Measurements from ENCODE around the gene COX6B2.

The COX6B2 gene

DNA sequence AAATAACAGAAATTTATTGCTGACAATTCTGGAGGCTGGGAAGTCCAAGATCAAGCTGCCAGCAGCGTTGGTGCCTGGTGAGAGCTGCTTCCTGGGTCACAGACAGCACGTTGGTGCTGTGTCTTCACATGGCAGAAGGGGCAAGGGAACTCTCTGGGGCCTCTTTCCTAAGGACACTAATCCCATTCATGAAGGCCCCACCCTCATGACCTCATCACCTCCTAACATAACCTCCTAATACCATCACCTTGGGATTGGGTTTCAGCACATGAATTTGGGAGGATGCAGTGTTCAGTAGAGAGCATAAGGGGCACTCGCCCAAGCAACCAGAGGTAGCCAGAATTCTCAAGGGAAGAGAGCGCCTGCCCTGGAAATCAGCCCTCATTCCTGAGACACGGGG lies 45.1 kb downstream of the COX6B2 start:
- no peak for DNase-seq

DNA sequence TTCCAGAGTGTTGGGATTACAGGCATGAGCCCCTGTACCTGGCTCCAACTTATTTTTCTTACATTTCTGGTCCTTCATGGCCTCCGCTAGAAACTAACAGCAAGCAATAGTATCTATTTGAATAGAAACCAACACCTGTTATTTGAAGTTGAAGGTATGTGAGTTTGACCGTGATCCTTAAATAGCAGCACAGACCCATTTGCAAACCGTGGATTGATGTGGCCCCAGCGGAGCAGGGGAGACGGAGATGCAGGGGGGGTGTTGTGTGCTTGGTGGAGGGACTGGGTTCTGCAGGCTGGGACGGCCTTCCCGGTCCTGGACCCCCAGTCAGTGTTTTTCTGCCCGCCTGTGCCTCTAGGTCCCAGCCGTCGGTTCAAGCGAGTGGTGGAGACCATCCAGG lies 46.2 kb downstream of the COX6B2 start:
- DNase-seq = no peak

DNA sequence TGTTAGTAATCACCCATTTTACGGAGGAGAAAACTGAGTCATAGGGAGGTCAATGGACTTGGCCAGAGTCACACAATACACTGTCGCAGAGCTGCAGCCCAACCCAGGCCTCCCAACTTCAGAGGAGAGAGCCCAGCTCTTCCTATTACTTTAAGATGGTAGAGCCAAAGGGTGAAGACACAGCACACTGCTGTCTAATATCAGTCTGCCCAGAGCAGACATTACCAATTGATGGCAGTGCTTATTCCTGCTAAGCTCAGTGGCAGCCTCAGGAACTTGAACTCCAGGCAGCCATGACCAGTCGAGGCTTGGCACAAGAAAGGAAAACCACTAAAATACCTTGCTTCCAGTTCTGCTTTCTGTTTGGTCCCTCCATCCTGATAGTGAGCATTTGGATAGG lies 47.8 kb downstream of the COX6B2 start:
- no peak for DNase-seq

DNA sequence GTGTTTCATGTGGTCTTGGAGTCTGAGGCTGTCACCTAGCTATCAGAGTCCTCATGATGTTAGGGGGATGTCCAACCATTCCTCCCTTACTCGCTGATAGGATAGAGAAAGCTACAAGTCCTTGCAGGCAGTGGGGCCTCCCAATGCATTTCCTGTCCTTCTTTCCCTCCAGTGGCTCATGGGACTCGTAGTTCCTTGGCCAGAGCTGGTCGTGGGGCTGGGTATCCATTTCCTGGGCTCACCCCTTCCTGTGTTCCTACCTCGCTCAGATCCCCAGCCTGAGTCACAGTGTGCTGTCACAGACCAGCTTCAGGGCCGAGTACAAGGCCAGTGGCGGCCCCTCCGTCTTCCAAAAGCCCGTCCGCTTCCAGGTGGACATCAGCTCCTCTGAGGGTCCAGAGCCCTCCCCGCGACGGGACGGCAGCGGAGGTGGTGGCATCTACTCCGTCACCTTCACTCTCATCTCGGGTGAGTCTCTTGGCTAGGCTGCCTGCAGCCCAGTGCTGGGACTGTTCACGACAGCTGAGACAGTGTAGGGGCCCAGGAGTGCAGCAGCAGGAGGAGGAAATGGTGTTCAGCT lies 48.4 kb downstream of the COX6B2 start:
- DNase-seq = no peak

DNA sequence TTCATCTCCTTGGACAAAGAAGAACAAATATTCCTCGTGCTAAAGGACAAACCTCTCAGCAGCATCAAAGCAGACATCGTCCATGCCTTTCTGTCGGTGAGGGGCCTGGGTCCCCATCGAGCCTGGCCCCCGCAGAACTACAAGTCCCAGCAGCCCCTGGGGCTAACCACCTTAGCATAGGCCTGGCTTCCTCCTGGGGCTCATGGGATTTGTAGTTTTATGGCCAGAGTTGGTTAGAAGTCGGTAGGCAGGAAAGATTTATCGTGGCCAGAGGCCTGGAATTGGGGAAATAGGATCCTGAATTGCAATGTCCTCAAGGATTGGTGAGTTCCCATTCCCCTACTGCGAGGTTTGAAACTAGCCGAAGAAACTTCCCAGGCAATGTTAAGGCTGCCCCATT lies 49.0 kb downstream of the COX6B2 start:
- DNase-seq = no peak

DNA sequence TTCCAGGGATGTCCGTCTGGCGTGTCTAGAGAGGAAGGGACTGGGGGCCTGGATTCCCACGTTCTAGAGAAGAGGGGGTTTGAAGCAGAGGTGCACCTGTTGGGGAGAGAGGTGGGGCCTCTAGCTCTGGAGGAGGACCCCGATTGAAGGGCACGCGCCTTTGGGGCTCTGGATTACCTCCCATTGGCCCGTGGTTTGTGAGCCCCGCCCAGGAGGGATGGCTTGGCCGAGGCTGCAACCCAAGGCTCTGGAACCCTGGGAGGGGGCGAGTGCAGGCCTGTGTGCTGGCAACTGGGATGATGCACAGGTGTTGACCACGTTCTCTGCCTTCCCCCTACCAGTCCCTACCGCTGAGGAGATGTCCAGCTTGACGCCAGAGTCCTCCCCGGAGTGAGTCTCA lies 49.5 kb downstream of the COX6B2 start:
- DNase-seq = no peak

DNA sequence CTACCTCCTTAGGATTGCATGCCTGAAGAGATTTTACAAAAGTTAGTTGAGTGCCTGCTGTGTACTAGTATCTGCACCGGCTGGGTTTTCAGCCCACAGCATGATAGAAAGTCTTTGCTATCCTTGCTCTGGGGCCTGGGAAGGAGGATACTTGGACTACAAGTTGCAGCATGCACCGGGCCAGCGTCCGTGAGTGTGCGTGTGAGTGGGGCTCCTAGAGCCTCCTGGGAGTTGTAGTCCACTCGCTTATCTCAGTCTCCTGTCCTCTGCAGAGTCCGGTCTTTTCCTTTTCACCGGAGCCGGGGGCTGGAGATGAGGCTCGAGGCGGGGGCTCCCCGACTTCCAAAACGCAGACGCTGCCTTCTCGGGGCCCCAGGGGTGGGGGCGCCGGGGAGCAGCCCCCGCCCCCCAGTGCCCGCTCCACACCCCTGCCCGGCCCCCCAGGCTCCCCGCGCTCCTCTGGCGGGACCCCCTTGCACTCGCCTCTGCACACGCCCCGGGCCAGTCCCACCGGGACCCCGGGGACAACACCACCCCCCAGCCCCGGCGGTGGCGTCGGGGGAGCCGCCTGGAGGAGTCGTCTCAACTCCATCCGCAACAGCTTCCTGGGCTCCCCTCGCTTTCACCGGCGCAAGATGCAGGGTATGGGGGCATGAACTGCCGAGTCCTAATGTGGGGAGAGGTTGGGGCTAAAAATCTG lies 50.1 kb downstream of the COX6B2 start:
- DNase-seq = no peak

DNA sequence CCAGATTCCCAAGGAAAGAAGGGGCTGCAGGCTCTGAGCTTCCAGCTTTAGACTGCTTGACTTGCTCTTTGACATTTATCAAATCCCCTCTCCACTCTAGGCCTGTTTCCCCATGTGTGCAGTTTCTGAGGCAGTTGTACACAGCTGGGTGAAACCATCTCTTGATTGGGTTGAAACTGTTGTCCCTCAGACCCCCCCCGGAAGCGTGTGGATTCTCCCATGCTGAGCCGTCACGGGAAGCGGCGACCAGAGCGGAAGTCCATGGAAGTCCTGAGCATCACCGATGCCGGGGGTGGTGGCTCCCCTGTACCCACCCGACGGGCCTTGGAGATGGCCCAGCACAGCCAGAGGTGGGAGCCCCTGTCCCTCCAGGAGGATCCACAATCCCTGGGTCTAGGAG lies 51.0 kb downstream of the COX6B2 start:
- no peak for DNase-seq

DNA sequence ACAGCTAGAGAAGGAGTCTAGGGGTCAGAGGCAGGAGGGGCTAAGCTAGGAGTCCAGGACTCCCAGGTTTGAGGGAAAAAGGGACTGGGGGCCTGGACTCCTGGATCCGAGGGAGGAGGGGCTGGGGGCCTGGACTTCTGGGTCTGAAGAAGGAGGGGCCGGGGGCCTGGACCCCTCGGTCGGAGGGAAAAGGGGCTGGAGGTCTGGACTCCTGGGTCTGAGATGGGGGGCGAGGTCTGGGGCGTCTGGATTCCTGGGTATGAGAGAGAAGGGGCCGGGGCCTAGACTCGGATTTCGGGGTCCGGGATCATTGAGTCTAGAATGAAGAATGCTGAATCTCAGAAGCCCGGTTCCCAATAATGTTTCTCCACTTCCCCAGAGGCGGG lies 52.2 kb downstream of the COX6B2 start:
- DNase-seq = no peak

DNA sequence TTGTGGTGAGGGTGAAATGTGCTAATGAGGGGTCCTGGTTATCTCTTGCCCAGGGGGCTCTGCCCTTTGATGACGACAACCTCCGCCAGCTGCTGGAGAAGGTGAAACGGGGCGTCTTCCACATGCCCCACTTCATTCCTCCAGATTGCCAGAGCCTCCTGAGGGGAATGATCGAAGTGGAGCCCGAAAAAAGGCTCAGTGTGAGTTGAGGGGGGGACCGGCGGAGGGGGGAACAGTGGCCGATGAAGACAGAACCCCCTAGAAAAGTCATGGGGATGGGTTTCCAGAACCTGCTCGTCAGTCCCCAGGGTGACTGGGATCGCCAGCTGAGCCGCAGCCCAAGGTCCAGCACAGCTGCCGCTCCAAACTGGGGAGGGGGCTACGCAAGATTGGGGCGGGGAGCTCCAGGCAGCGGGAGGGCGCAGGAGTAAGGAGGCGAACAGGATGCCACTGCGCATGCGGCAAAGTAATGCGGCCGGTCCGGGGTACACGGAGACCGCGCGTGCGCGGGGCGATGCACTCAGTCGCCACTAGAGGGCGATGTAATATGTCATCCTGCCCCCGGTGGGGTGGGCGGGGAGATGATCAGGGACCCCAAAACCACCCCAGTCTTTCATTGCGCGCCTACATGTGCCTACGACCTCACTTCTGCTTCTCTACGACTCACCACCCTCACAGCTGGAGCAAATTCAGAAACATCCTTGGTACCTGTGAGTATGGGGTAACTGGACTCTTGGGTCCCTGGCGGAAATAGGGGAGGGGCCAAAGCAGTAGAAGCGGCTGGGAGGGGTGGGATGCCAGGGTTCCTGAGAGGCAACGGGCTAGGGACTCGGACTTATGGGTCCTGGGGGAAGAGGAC lies 52.8 kb downstream of the COX6B2 start:
- peak; percentile 98 for DNase-seq

DNA sequence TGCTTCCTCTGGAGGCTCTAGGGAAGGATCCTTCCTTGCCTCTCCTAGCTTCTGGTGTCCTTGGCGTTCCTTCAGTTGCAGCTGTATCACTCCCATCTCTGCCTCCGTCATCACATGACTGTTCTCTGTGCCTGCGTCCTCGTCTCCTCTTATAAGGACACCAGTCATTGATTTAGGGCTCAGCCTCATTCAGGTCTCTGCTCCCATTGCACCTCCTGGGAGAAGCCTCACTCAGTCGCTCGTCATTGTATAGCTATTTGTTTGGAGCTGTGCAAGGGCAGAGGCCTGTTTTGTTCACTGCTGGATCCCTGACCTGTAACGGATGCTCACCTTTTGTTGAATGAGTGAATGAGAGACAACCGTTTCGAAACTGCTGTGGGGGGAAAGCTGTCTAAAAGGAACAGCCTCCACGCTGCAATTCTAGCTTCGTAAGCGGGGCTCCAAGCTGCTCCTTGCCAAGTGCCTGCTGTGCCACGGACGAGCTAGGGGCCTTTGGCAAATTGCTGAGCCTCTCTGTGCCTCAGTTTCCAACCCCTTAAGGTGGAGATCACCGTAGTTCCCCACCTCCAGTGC lies 53.5 kb downstream of the COX6B2 start:
- no peak for DNase-seq

DNA sequence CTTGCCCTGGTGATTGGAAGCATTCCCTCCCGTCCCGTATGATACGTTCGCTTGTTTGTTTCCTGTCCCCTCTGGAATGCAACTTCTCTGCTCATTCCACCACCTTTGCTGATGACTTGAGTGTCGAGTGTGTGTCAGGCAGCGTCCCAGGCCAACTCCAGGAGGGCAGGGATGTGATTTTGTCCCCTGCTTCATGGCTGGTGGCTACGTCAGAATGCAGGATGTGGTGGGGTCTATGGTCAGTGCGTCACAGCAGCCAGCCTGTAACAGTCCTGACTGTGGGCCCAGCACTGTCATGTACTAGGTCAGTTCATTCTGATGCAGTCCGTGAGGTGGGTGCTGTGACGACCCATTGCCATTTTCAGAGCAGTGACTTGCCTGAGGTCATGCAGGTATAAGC lies 54.5 kb downstream of the COX6B2 start:
- DNase-seq = no peak
